MG63 (cell line): Measurements from ENCODE around the gene MTRF1. TPM values are rescaled to one million over a fixed set of nuclear protein-coding genes. Genes with fewer than 3 reads are reported as not detected.
"Not testable (repeated sequence)": the region's sequence is repeated elsewhere in the genome, so short reads cannot be mapped to it uniquely, and the experiment has no call there.

Experiments used
- DNase-seq: peaks from one replicate; pipeline ENCODE4 v3.0.0-alpha.2; 2020
- H3K27me3 ChIP-seq: fragments of 250-450 bp; sonication (Bioruptor Pico); 2 replicates; pipeline ENCODE4 v1.5.1; 2020; ENCODE audit warnings: mild to moderate bottlenecking, moderate library complexity
- H3K36me3 ChIP-seq: fragments of 250-450 bp; sonication (Bioruptor Pico); 2 replicates; pipeline ENCODE4 v1.5.1; 2020; ENCODE audit warnings: mild to moderate bottlenecking, moderate library complexity
- H3K4me3 ChIP-seq: fragments of 250-450 bp; sonication (Bioruptor Pico); 2 replicates; pipeline ENCODE4 v1.5.1; 2020; ENCODE audit warnings: mild to moderate bottlenecking, moderate library complexity
- H3K9me3 ChIP-seq: fragments of 250-450 bp; sonication (Bioruptor Pico); 2 replicates; pipeline ENCODE4 v1.5.1; 2020; ENCODE audit warnings: mild to moderate bottlenecking, moderate library complexity
- total RNA-seq: library from RNA; depleted of rRNA; stranded (reverse); fragments of >200 nt; shearing (Covaris generic); gene quantifications from 2 replicates; pipeline ENCODE4 v1.2.3, GENCODE V29; 2014; ENCODE audit warnings: low replicate concordance

Gene MTRF1
- total RNA-seq, 1 experiment from 2014 or later = 14.0 TPM

DNA sequence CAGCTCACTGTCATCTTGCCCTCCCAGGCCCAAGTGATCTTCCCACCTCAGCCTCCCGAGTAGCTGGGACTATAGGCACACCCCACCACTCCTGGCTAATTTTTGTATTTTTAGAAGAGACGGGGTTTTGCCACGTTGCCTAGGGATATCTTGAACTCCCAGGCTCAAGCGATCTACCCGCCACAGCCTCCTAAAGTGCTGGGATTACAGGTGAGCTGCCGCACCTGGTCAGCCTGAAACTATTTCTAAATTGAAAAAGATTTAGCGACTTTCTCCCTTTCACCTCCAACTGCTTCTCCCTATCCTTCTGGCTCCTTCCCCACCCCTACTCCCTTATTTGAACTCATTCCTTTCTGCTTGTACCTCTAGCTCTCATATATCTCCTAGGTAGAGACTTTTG, 27.9 kb upstream of the MTRF1 start:
- H3K36me3 ChIP-seq = no peaks in the 10 kb centered on the region

GRCh38 chr13:41289463-41289881, 26.1 kb upstream of the MTRF1 start:
- no peak overlapping the region for H3K4me3 ChIP-seq
- H3K27me3 ChIP-seq = no peaks in the 10 kb centered on the region
- no peaks in the 10 kb centered on the region for H3K36me3 ChIP-seq
- H3K9me3 ChIP-seq = peaks cover 6% of the 10 kb centered on the region
- no peak for DNase-seq

More for the DNA sequence above, 27.9 kb upstream of the MTRF1 start:
- H3K27me3 ChIP-seq = no peaks in the 10 kb centered on the region
- DNase-seq = no peak
- H3K4me3 ChIP-seq = no peak overlapping the region
- peaks cover 4% of the 10 kb centered on the region; the same call in 1 of the 2 replicates for H3K9me3 ChIP-seq

GRCh38 chr13:41286370-41286769, 23.0 kb upstream of the MTRF1 start:
- H3K36me3 ChIP-seq = no peaks in the 10 kb centered on the region
- H3K9me3 ChIP-seq = peaks cover 4% of the 10 kb centered on the region
- DNase-seq = no peak
- H3K4me3 ChIP-seq = no peak overlapping the region
- H3K27me3 ChIP-seq = no peaks in the 10 kb centered on the region

- Histone ChIP-seq H3K9me3 (peaks cover 4% of the 10 kb centered on the region), H3K36me3 (no peaks in the 10 kb centered on the region), H3K4me3 (no peak overlapping the region), H3K27me3 (no peaks in the 10 kb centered on the region)
- peak; percentile 91 for DNase-seq
These were observed 21.3 kb upstream of the MTRF1 start for GRCh38 chr13:41284512-41285288.

GRCh38 chr13:41282129-41282571, 18.8 kb upstream of the MTRF1 start:
- no peak for DNase-seq
- Histone ChIP-seq H3K27me3 (no peaks in the 10 kb centered on the region), H3K9me3 (peaks cover 4% of the 10 kb centered on the region), H3K4me3 (no peak overlapping the region), H3K36me3 (no peaks in the 10 kb centered on the region)

- not testable (repeated sequence) for H3K36me3 ChIP-seq, DNase-seq, H3K4me3 ChIP-seq, H3K9me3 ChIP-seq, H3K27me3 ChIP-seq
These were observed 15.8 kb upstream of the MTRF1 start for GRCh38 chr13:41279156-41279555.

- peaks cover 8% of the 10 kb centered on the region for H3K9me3 ChIP-seq
- H3K36me3 ChIP-seq = no peaks in the 10 kb centered on the region
- no peaks in the 10 kb centered on the region for H3K27me3 ChIP-seq
- no peak overlapping the region for H3K4me3 ChIP-seq
- DNase-seq = no peak
These were observed 13.4 kb upstream of the MTRF1 start for GRCh38 chr13:41276824-41277223.

DNA sequence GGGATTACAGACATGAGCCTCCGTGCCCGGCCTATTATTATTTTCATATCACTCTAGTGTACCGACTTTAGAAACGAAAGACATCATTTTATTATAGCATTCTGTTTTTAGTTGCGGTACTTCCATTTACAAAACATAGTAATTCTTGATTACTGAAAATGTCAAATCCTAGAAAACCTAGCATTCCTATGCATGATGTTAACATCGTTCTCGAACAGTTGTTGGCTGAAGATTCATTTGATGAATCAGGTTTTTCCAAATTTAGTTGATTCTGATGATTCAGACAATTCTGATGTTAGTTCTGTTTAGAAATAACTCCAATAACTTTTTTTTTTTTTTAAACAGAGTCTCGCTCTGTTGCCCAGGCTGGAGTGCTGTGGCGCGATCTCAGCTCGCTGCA, 11.5 kb upstream of the MTRF1 start:
- Histone ChIP-seq H3K9me3 (peaks cover 12% of the 10 kb centered on the region), H3K27me3 (no peaks in the 10 kb centered on the region), H3K36me3 (no peaks in the 10 kb centered on the region), H3K4me3 (no peak overlapping the region)
- no peak for DNase-seq

GRCh38 chr13:41273831-41274441, 10.6 kb upstream of the MTRF1 start:
- Histone ChIP-seq H3K9me3 (peaks cover 17% of the 10 kb centered on the region), H3K36me3 (no peaks in the 10 kb centered on the region), H3K27me3 (no peaks in the 10 kb centered on the region), H3K4me3 (no peak overlapping the region)
- no peak for DNase-seq

DNA sequence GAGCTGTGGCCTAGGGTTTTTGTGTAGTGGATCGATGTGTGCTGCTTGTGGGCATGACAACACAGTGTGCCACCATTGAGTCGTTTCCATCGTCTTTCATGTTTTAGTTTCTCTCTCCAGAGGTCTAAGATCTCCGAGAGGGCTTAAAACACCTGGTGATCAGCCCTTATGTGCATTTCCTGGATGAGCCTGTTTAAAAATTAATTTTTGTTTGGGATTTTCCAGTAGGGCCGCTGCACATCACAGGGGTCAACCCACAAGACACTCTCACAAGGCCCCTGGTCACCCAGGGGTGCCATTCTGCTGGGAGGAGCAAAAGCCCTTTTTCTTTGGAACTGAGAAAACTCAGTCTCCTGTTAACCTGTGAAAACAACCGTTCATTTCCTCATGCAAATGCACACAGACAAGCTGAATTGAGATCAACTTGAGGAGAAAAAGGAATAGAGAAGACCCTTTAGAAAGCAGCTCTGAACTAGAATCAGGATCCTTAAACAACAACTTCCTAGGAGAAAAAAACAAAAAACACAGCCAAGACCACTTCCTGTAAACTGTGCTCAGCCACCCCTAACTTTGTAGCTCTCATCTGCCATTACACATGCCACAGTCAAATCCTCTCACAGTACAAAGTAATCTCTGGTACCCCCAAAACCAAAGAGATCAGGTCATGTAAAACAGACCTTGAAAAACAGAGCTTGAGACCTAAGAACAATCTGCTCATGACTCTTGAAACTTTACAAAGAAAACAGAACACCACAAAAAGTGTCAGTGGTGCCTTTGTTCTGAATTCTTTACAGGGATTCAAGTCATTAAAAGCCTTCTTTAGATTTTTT, 8.3 kb upstream of the MTRF1 start:
- H3K9me3 ChIP-seq = peaks cover 31% of the 10 kb centered on the region
- H3K36me3 ChIP-seq = no peaks in the 10 kb centered on the region

GRCh38 chr13:41268764-41269163, 5.4 kb upstream of the MTRF1 start:
- DNase-seq = no peak
- Histone ChIP-seq H3K27me3 (no peaks in the 10 kb centered on the region), H3K36me3 (no peaks in the 10 kb centered on the region)

More for the DNA sequence above, 8.3 kb upstream of the MTRF1 start:
- H3K27me3 ChIP-seq = no peaks in the 10 kb centered on the region
- DNase-seq = no peak
- H3K4me3 ChIP-seq = no peak overlapping the region

GRCh38 chr13:41267106-41267505, 3.7 kb upstream of the MTRF1 start:
- no peaks in the 10 kb centered on the region for H3K27me3 ChIP-seq
- H3K9me3 ChIP-seq = peaks cover 27% of the 10 kb centered on the region
- no peak for DNase-seq
- no peak overlapping the region for H3K4me3 ChIP-seq
- H3K36me3 ChIP-seq = no peaks in the 10 kb centered on the region

More at GRCh38 chr13:41268764-41269163, 5.4 kb upstream of the MTRF1 start:
- Histone ChIP-seq H3K4me3 (no peak overlapping the region), H3K9me3 (peaks cover 27% of the 10 kb centered on the region)

- H3K9me3 ChIP-seq = 0 out of 2 replicates have a peak, but pooled peaks cover 2% of the 10 kb centered on the region
- no peak for DNase-seq
- no peak overlapping the region for H3K4me3 ChIP-seq
- peaks cover 23% of the 10 kb centered on the region for H3K36me3 ChIP-seq
- H3K27me3 ChIP-seq = no peaks in the 10 kb centered on the region
These were observed 3.4 kb downstream of the MTRF1 start for GRCh38 chr13:41259875-41260501.

DNA sequence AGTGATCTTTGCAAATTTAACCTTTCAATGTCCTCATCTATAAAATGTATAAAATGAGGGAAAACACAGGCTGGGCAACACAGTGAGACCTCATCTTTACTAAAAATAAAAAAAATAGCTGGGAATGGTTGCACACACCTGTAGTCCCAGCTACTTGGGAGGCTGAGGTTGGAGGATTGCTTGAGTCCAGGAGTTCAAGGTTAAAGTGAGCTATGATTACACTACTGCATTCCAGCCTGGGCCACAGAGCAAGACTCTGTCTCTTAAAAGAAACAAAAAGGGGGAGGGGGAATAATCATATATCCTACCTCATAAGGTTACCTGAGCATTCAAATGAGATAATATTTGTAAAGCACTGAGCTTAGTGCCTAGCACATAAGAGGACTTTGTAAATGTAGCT, 5.8 kb downstream of the MTRF1 start:
- no peak overlapping the region for H3K4me3 ChIP-seq
- no peaks in the 10 kb centered on the region for H3K27me3 ChIP-seq
- no peak for DNase-seq
- peaks cover 43% of the 10 kb centered on the region for H3K36me3 ChIP-seq
- H3K9me3 ChIP-seq = no peaks in the 10 kb centered on the region

GRCh38 chr13:41254902-41255301, 8.5 kb downstream of the MTRF1 start:
- Histone ChIP-seq H3K9me3 (no peaks in the 10 kb centered on the region), H3K27me3 (no peaks in the 10 kb centered on the region), H3K36me3 (peaks cover 46% of the 10 kb centered on the region), H3K4me3 (no peak overlapping the region)
- DNase-seq = no peak

- no peaks in the 10 kb centered on the region for H3K9me3 ChIP-seq
- no peak for DNase-seq
- H3K4me3 ChIP-seq = no peak overlapping the region
- peaks cover 35% of the 10 kb centered on the region for H3K36me3 ChIP-seq
- no peaks in the 10 kb centered on the region for H3K27me3 ChIP-seq
These were observed 12.4 kb downstream of the MTRF1 start for GRCh38 chr13:41250993-41251392.
